GM23338 (cell line): ENCODE results near the gene EXOC3L4. TPM values are rescaled to one million over a fixed set of nuclear protein-coding genes. Genes with fewer than 3 reads are reported as not detected.

Experiments used
- ATAC-seq: fragments of 200-7000 bp; cut with Tn5 transposase; 3 replicates; pipeline ENCODE4 v1.9.1; 2020
- DNase-seq: peaks from one replicate; pipeline ENCODE4 v3.0.0-alpha.2; 2015; ENCODE audit warnings: low spot score
- H2AFZ ChIP-seq: fragments of 200-600 bp; sonication (generic); 2 replicates; pipeline ENCODE4 v1.8.0; 2016; ENCODE audit warnings: antibody characterized with exemption, mild to moderate bottlenecking, moderate library complexity
- H3F3A ChIP-seq: fragments of 200-600 bp; sonication (generic); replicated peaks from 2 replicates; pipeline ENCODE4 v1.8.0; 2017; ENCODE audit warnings: antibody characterized with exemption, mixed run types, low read depth
- H3K27ac ChIP-seq: fragments of 200-600 bp; sonication (generic); 2 replicates; pipeline ENCODE4 v1.6.1; 2016; ENCODE audit warnings: low read depth
- H3K27me3 ChIP-seq: fragments of 200-600 bp; sonication (generic); 2 replicates; pipeline ENCODE4 v1.8.0; 2016; ENCODE audit warnings: mild to moderate bottlenecking, mixed run types, moderate library complexity; ENCODE audit not compliant: insufficient read depth
- H3K36me3 ChIP-seq: fragments of 200-600 bp; sonication (generic); 2 replicates; pipeline ENCODE4 v1.8.0; 2016; ENCODE audit warnings: mild to moderate bottlenecking; ENCODE audit not compliant: insufficient read depth
- H3K4me1 ChIP-seq: fragments of 200-600 bp; sonication (generic); 2 replicates; pipeline ENCODE4 v1.8.0; 2016; ENCODE audit warnings: mild to moderate bottlenecking, moderate library complexity; ENCODE audit not compliant: insufficient read depth
- H3K4me2 ChIP-seq: fragments of 200-600 bp; sonication (generic); 2 replicates; pipeline ENCODE4 v1.7.1; 2017; ENCODE audit warnings: mixed run types
- H3K4me3 ChIP-seq: fragments of 200-600 bp; sonication (generic); 2 replicates; pipeline ENCODE4 v1.6.1; 2016; ENCODE audit warnings: mixed run types
- H3K79me2 ChIP-seq: fragments of 200-600 bp; sonication (generic); replicated peaks from 2 replicates; pipeline ENCODE4 v1.8.0; 2017; ENCODE audit warnings: mild to moderate bottlenecking; ENCODE audit not compliant: insufficient read depth
- H3K9me2 ChIP-seq: fragments of 200-600 bp; sonication (generic); 2 replicates; pipeline ENCODE4 v1.8.0; 2017; ENCODE audit not compliant: insufficient read depth
- H4K20me1 ChIP-seq: fragments of 200-600 bp; sonication (generic); replicated peaks from 2 replicates; pipeline ENCODE4 v1.8.0; 2017; ENCODE audit warnings: mild to moderate bottlenecking; ENCODE audit not compliant: insufficient read depth
- H3K27ac Mint-ChIP-seq: 2 replicates; pipeline ENCODE4 v1.8.0; 2020; ENCODE audit warnings: inconsistent platforms, mild to moderate bottlenecking, moderate library complexity, mixed read lengths
- H3K27me3 Mint-ChIP-seq: 3 replicates; pipeline ENCODE4 v1.8.0; 2022; ENCODE audit warnings: low read depth, mild to moderate bottlenecking, moderate library complexity, mixed read lengths, inconsistent platforms; ENCODE audit not compliant: insufficient read depth, poor library complexity
- H3K36me3 Mint-ChIP-seq: 3 replicates; pipeline ENCODE4 v1.8.0; 2021; ENCODE audit warnings: low read depth, mild to moderate bottlenecking, inconsistent platforms, moderate library complexity, mixed read lengths
- H3K4me1 Mint-ChIP-seq: 3 replicates; pipeline ENCODE4 v1.8.0; 2020; ENCODE audit warnings: mild to moderate bottlenecking, inconsistent platforms, mixed read lengths
- H3K4me3 Mint-ChIP-seq: 3 replicates; pipeline ENCODE4 v1.8.0; 2021; ENCODE audit warnings: moderate library complexity, mild to moderate bottlenecking, inconsistent platforms, mixed read lengths
- H3K9me3 Mint-ChIP-seq: 3 replicates; pipeline ENCODE4 v1.8.0; 2020; ENCODE audit warnings: moderate library complexity, mild to moderate bottlenecking, inconsistent platforms, mixed read lengths
- CREB1 ChIP-seq: fragments of 250-450 bp; sonication (Bioruptor Pico); IDR thresholded peaks from 2 replicates; pipeline ENCODE4 v1.5.0; 2020; ENCODE audit warnings: low read depth, mild to moderate bottlenecking, moderate library complexity
- EZH2 ChIP-seq: fragments of 200-600 bp; sonication (generic); IDR thresholded peaks from one replicate; pipeline ENCODE4 v1.8.0; 2017; ENCODE audit warnings: antibody characterized with exemption, mild to moderate bottlenecking, low read depth; ENCODE audit not compliant: unreplicated experiment
- JUNB ChIP-seq: IDR thresholded peaks from one replicate; pipeline ENCODE4 v1.6.1; 2016; ENCODE audit warnings: antibody characterized with exemption; ENCODE audit not compliant: unreplicated experiment
- REST ChIP-seq: IDR thresholded peaks from one replicate; pipeline ENCODE4 v1.6.1; 2018; ENCODE audit warnings: antibody characterized with exemption; ENCODE audit not compliant: unreplicated experiment
- ZNF114 ChIP-seq: fragments of 250-450 bp; sonication (Bioruptor Pico); IDR thresholded peaks from 2 replicates; pipeline ENCODE4 v1.5.0; 2020; ENCODE audit warnings: mild to moderate bottlenecking, moderate library complexity
- ZNF331 ChIP-seq: fragments of 250-450 bp; sonication (Bioruptor Pico); IDR thresholded peaks from 2 replicates; pipeline ENCODE4 v1.5.0; 2020; ENCODE audit warnings: low read depth, mild to moderate bottlenecking, moderate library complexity
- polyA plus RNA-seq: library from polyadenylated mRNA; unstranded; fragments of >200 nt; fragmentation: Nextera tagmentation; extraction: Ambion mirVana; gene quantifications from 2 replicates; pipeline ENCODE4 v1.2.1, GENCODE V29; 2016
- total RNA-seq: library from RNA; depleted of rRNA; stranded (reverse); fragments of >200 nt; shearing (Covaris generic); gene quantifications from 2 replicates; pipeline ENCODE4 v1.2.3, GENCODE V29; 2014
- TF ChIP-seq, protein P1 (sequence below), 2 experiments: fragments of 200-600 bp in 1 of 2; sonication (generic) in 1 of 2; conservative IDR thresholded peaks; 2 replicates each; pipeline versions ENCODE4 v1.5.1 to v1.6.1; 2016 to 2017; ENCODE audit warnings: antibody characterized with exemption in 2 of 2, low read depth in 2 of 2, mild to moderate bottlenecking in 2 of 2, moderate library complexity in 1 of 2

EXOC3L4 gene
- total and polyA plus RNA-seq, 2 experiments from 2014 or later, result not detected

DNA sequence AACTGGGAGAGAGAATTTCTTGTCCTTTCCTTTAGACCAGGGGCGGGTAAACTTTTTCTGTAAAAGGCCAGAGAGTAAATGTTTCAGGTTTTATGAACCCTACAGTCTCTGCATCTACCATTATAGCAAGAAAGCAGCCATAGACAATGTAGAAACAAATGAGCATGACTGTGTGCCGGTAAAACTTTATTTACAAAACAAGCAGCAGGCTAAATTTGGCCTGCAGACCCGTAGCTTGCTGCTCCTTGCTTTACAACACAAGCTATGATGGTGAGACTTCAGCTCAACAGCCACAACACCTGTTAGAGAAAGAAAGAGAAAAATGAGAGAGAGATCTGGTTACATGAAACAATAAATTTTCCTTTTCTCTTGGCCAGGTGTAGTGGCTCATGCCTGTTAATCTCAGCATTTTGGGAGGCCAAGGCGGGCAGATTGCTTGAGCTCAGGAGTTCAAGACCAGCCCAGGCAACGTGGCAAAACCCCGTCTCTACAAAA, 33.0 kb upstream of the EXOC3L4 start:
- Histone ChIP-seq H3K4me1 (peaks cover 5% of the 10 kb centered on the region; the same call in 1 of the 2 replicates), H3K79me2 (no peaks in the 10 kb centered on the region), H3K27ac (no peak overlapping the region), H3K4me3 (no peak overlapping the region), H3K27me3 (no peaks in the 10 kb centered on the region), H3K4me2 (no peak overlapping the region), H3K9me2 (no peaks in the 10 kb centered on the region), H4K20me1 (peaks cover 3% of the 10 kb centered on the region; the same call in 1 of the 2 replicates), H3K36me3 (no peaks in the 10 kb centered on the region), H2AFZ (no peak overlapping the region), H3F3A (0 out of 2 replicates have a peak, but pooled peaks cover 4% of the 10 kb centered on the region)
- no peak for ATAC-seq
- no peak overlapping the region for H3K4me3 Mint-ChIP-seq
- TF ChIP-seq, protein P1, sequence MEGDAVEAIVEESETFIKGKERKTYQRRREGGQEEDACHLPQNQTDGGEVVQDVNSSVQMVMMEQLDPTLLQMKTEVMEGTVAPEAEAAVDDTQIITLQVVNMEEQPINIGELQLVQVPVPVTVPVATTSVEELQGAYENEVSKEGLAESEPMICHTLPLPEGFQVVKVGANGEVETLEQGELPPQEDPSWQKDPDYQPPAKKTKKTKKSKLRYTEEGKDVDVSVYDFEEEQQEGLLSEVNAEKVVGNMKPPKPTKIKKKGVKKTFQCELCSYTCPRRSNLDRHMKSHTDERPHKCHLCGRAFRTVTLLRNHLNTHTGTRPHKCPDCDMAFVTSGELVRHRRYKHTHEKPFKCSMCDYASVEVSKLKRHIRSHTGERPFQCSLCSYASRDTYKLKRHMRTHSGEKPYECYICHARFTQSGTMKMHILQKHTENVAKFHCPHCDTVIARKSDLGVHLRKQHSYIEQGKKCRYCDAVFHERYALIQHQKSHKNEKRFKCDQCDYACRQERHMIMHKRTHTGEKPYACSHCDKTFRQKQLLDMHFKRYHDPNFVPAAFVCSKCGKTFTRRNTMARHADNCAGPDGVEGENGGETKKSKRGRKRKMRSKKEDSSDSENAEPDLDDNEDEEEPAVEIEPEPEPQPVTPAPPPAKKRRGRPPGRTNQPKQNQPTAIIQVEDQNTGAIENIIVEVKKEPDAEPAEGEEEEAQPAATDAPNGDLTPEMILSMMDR (conservative IDR thresholded peaks at IDR 0.05; ENCODE audit: low read depth in 2 of 2), result no peak
- TF ChIP-seq ZNF331 (CRISPR knock-in tag) (no peak), REST (no peak), CREB1 (CRISPR knock-in tag) (no peak), ZNF114 (CRISPR knock-in tag) (no peak)
- no peak overlapping the region for H3K27ac Mint-ChIP-seq
- peaks cover 7% of the 10 kb centered on the region for H3K27me3 Mint-ChIP-seq
- DNase-seq, result no peak
- H3K36me3 Mint-ChIP-seq, result no peaks in the 10 kb centered on the region
- peaks cover 14% of the 10 kb centered on the region for H3K4me1 Mint-ChIP-seq
- H3K9me3 Mint-ChIP-seq, result no peaks in the 10 kb centered on the region

DNA sequence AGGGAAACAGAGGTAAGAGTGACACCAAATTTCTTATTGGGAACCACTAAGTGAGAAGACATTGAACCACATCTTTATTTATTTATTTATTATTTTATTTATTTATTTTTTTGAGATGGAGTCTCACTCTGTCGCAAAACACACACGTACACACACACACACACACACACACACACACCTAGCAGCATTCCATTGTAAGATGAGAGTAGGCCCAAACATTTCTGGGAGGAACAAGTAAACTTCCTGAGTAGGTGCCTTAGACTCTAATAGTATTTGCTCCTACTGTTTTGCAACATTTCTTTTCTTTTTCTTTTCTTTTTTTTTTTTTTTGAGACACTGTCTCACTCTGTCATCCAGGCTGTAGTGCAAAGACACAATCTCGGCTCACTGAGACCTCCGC, 30.1 kb upstream of the EXOC3L4 start:
- DNase-seq, result no peak
- H3K4me3 ChIP-seq, result no peak overlapping the region
- no peaks in the 10 kb centered on the region for H3F3A ChIP-seq
- H3K4me1 ChIP-seq, result no peaks in the 10 kb centered on the region
- no peaks in the 10 kb centered on the region for H3K79me2 ChIP-seq
- H3K36me3 Mint-ChIP-seq, result no peaks in the 10 kb centered on the region
- TF ChIP-seq REST (no peak), ZNF331 (CRISPR knock-in tag) (no peak), EZH2 (no peak), JUNB (no peak)
- H3K27ac Mint-ChIP-seq, result no peak overlapping the region
- no peaks in the 10 kb centered on the region for H3K36me3 ChIP-seq
- H3K4me2 ChIP-seq, result no peak overlapping the region
- no peak for ATAC-seq
- no peaks in the 10 kb centered on the region for H3K9me3 Mint-ChIP-seq
- no peaks in the 10 kb centered on the region for H3K27me3 ChIP-seq
- no peak overlapping the region for H3K27ac ChIP-seq
- peaks cover 5% of the 10 kb centered on the region; the same call in 1 of the 3 replicates for H3K4me1 Mint-ChIP-seq
- H4K20me1 ChIP-seq, result peaks cover 3% of the 10 kb centered on the region; the same call in 1 of the 2 replicates
- peaks cover 4% of the 10 kb centered on the region for H3K27me3 Mint-ChIP-seq
- H3K9me2 ChIP-seq, result no peaks in the 10 kb centered on the region
- H2AFZ ChIP-seq, result no peak overlapping the region
- no peak overlapping the region for H3K4me3 Mint-ChIP-seq
